Measurements from ENCODE around the gene OGFOD3. TPM values are rescaled to one million over a fixed set of nuclear protein-coding genes. Genes with fewer than 3 reads are reported as not detected.
"Not testable (repeated sequence)": the region's sequence is repeated elsewhere in the genome, so short reads cannot be mapped to it uniquely, and the experiment has no call there.

OGFOD3 gene
- total RNA-seq, 1 donor from 2014 or later, result 35.6 TPM

- H3K27me3 Mint-ChIP-seq (ENCODE audit: low read depth), result peaks cover 8% of the 10 kb centered on the region
- H3K27ac Mint-ChIP-seq (ENCODE audit: unreplicated experiment), result no peak overlapping the region
- H3K4me3 Mint-ChIP-seq, result no peak overlapping the region
- H3K36me3 Mint-ChIP-seq (ENCODE audit: low read depth), result no peaks in the 10 kb centered on the region
- no peak for DNase-seq (ENCODE audit: low read depth, low spot score)
- H3K9me3 Mint-ChIP-seq, result no peaks in the 10 kb centered on the region
- TF ChIP-seq, protein P1, sequence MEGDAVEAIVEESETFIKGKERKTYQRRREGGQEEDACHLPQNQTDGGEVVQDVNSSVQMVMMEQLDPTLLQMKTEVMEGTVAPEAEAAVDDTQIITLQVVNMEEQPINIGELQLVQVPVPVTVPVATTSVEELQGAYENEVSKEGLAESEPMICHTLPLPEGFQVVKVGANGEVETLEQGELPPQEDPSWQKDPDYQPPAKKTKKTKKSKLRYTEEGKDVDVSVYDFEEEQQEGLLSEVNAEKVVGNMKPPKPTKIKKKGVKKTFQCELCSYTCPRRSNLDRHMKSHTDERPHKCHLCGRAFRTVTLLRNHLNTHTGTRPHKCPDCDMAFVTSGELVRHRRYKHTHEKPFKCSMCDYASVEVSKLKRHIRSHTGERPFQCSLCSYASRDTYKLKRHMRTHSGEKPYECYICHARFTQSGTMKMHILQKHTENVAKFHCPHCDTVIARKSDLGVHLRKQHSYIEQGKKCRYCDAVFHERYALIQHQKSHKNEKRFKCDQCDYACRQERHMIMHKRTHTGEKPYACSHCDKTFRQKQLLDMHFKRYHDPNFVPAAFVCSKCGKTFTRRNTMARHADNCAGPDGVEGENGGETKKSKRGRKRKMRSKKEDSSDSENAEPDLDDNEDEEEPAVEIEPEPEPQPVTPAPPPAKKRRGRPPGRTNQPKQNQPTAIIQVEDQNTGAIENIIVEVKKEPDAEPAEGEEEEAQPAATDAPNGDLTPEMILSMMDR (conservative IDR thresholded peaks at IDR 0.05), result no peak
- H3K4me1 Mint-ChIP-seq, result peaks cover 5% of the 10 kb centered on the region
These were observed 69.5 kb downstream of the OGFOD3 start for GRCh38 chr17:82348866-82349265.

DNA sequence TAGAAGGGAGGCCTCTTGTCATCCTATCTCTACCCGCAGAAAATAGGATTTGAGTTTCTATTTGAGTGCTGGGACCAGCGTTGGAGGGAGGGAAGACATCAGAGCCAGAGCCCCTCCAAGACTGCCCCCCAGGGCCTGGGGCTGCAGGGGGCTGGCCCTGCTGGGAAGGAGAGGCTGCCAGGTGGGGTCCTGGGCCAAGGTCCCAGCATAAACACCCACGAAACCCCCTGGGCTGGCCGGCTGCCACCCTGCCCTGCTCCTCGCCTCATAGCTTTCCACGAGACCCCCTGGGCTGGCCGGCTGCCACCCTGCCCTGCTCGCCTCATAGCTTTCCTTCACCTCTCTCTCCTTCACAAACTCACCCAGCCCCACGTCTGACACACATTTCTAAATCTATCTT lies 70.0 kb downstream of the OGFOD3 start:
- Mint-ChIP-seq H3K4me3 (no peak overlapping the region), H3K27me3 (ENCODE audit: low read depth) (peaks cover 8% of the 10 kb centered on the region), H3K27ac (ENCODE audit: unreplicated experiment) (no peak overlapping the region), H3K9me3 (no peaks in the 10 kb centered on the region), H3K4me1 (peaks cover 5% of the 10 kb centered on the region), H3K36me3 (ENCODE audit: low read depth) (no peaks in the 10 kb centered on the region)
- TF ChIP-seq, protein P1 (conservative IDR thresholded peaks at IDR 0.05), result no peak
- no peak for DNase-seq (ENCODE audit: low read depth, low spot score)

DNA sequence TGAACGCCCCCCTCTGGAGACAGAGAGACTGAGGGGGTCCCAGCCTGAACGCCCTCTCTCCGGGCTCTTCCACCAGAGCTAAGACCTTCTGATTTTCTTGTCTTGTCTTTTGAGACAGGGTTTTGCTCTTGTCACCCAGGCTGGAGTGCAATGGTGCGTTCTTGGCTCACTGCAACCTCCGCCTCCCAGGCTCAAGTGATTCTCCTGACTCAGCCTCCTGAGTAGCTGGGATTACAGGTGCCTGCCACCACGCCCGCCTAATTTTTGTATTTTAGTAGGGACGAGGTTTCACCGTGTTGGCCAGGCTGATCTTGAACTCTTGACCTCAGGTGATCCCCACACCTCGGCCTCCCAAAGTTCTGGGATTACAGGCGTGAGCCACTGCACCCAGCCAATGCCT lies 70.4 kb downstream of the OGFOD3 start:
- not testable (repeated sequence) for H3K4me3 Mint-ChIP-seq; H3K4me1 Mint-ChIP-seq; H3K9me3 Mint-ChIP-seq; H3K27ac Mint-ChIP-seq (ENCODE audit: unreplicated experiment); DNase-seq (ENCODE audit: low read depth, low spot score); H3K36me3 Mint-ChIP-seq (ENCODE audit: low read depth)
- peaks cover 11% of the 10 kb centered on the region for H3K27me3 Mint-ChIP-seq (ENCODE audit: low read depth)

- Mint-ChIP-seq H3K4me3 (no peak overlapping the region), H3K27ac (ENCODE audit: unreplicated experiment) (no peak overlapping the region), H3K4me1 (peaks cover 5% of the 10 kb centered on the region), H3K36me3 (ENCODE audit: low read depth) (no peaks in the 10 kb centered on the region), H3K9me3 (no peaks in the 10 kb centered on the region), H3K27me3 (ENCODE audit: low read depth) (peaks cover 12% of the 10 kb centered on the region)
- no peak for DNase-seq (ENCODE audit: low read depth, low spot score)
- TF ChIP-seq, protein P1 (conservative IDR thresholded peaks at IDR 0.05), result no peak
These were observed 71.8 kb downstream of the OGFOD3 start for GRCh38 chr17:82346342-82347300.

DNA sequence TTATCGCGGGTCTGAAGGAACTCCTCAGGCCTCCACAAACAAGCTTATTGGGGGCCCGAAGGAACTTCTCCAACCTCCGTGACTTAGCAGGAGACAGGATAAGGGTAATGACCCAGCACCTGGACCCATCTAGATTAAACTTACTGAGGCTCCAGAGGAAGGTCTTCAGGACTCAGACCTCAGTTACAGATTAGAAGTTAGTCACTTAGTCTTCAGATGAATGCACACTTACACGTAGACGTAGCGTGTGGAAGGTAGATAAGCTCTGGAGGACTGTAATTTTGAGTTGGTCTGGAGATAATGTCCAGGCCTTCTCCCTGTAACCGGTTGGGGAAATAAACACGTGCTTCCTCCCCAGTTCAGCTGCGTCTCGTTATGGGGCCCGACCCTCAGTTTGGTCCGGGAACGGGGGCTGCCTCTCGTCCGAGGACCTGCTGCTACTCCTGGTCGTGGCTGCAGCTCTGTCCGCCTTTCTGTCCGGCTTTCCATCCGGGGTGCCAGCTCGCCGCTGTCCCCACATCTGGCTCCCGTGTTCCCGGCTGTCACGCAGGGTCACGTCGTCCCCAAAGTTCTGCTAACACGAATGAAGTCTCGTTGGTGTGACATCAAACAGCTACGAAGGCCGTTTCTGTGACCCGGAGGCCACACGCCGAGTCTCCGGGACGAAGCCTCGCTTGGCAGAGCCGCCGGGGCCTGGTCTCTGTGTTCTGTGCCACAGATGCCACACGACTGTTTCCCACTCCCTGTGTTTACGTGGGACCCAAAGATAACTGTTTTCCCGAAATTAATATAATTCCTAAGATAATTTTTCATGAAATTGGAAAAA lies 73.0 kb downstream of the OGFOD3 start:
- no peak overlapping the region for H3K27ac Mint-ChIP-seq (ENCODE audit: unreplicated experiment)
- peaks cover 5% of the 10 kb centered on the region for H3K4me1 Mint-ChIP-seq
- DNase-seq (ENCODE audit: low read depth, low spot score), result no peak
- H3K9me3 Mint-ChIP-seq, result no peaks in the 10 kb centered on the region
- H3K27me3 Mint-ChIP-seq (ENCODE audit: low read depth), result peaks cover 14% of the 10 kb centered on the region
- TF ChIP-seq, protein P1 (conservative IDR thresholded peaks at IDR 0.05), result no peak
- H3K4me3 Mint-ChIP-seq, result no peak overlapping the region
- peaks cover 3% of the 10 kb centered on the region for H3K36me3 Mint-ChIP-seq (ENCODE audit: low read depth)
